IPS-NIHi11 (cell line): ENCODE results near the gene RET.

Experiments
- DNase-seq: peaks from one replicate; pipeline ENCODE4 v3.0.0; 2012; ENCODE audit warnings: mixed read lengths, low spot score

Gene RET

DNA sequence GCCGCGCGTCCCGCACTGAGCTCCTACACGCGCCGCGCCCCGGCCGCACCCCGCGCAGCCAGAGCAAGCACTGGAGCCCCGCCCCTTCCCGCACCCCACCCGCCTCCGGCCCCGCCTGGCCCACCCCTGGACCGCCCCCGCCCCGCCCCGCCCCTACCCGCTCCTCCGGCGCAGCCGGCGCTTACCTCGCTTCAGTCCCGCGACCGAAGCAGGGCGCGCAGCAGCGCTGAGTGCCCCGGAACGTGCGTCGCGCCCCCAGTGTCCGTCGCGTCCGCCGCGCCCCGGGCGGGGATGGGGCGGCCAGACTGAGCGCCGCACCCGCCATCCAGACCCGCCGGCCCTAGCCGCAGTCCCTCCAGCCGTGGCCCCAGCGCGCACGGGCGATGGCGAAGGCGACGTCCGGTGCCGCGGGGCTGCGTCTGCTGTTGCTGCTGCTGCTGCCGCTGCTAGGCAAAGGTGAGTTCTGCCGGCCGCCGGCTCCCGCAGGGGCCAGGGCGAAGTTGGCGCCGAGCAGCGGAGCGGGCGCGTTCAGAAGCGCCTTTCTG, at the start of gene RET:
Gene RET (plus strand): TSS at position 194 of the 545 bp plus-strand sequence. CDS start 190 bp downstream, at position 384.
- peak; percentile 95 for DNase-seq

DNA sequence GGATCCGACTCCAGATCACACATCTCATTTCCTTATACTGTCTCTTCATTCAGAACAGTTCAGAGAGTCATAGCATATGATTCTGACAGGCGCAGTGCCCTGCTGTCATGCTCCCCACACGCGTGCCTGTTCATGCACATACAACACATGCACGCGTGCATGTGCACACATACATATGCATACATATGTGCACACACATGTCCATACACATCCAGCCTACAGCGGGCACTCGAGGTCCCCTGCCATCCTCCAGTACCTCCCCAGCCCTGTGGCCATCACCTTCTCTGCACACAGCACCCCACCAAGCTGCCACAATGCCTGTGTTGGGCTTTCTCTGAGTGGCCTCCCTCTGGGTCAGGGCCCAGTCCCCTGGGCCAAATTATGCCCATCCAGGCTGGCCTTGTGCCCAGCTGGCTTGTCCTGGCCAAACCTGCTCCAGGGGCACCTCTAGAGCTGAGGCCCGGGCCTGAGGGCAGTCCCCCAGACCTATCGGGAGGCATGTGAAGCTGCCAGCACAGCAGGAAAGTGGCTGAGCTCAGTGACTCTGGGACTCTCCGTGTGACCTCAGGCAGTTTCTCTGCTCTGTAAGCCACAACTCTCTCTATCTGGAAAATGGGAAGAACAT, 49.4 kb upstream of the RET start:
- DNase-seq: no peak

DNA sequence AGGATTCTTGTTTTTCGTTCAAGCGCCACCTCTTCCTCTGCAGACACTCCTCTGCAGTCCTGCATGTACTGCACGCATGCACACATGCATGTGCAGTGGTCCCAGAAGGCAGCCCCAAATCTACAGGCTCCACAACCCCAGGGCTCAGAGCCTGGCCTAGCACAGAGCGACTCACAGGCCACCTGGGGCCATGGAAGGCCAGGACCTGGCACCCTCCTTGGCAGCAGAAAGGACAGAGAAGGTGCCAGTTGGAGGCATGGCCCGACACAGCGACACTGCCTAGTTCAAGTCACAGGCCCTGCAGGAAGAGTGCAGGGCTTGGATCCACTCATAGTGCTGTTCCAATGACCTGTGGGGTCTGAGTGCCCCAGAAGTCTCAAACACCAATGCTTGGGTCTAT, 48.7 kb upstream of the RET start:
- no peak for DNase-seq

- no peak for DNase-seq
Measured at GRCh38 chr10:43029043-43029442, 47.8 kb upstream of the RET start.

DNA sequence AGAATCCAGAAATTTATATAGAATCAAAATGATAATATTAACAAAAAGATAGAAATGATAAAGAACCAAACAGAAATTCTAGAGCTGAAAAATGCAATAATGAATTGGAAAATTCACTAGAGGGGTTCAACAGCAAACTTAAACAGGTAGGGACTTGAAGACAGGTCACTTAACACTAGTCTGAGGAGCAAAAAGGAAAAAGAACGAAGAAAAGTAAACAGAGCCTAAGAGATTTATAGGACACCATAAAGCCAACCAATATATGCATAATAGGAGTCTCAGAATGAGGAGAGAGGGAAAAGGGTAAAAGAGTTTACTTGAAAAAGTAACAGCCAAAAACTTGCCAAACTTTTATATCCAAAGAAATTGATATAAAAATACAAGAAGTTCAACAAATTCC, 44.3 kb upstream of the RET start:
- DNase-seq: no peak

- DNase-seq: no peak
Measured at GRCh38 chr10:43035800-43036199, 41.1 kb upstream of the RET start.

- DNase-seq: no peak
Measured at GRCh38 chr10:43036481-43037428, 40.1 kb upstream of the RET start.

GRCh38 chr10:43037440-43037839, 39.4 kb upstream of the RET start:
- no peak for DNase-seq

DNA sequence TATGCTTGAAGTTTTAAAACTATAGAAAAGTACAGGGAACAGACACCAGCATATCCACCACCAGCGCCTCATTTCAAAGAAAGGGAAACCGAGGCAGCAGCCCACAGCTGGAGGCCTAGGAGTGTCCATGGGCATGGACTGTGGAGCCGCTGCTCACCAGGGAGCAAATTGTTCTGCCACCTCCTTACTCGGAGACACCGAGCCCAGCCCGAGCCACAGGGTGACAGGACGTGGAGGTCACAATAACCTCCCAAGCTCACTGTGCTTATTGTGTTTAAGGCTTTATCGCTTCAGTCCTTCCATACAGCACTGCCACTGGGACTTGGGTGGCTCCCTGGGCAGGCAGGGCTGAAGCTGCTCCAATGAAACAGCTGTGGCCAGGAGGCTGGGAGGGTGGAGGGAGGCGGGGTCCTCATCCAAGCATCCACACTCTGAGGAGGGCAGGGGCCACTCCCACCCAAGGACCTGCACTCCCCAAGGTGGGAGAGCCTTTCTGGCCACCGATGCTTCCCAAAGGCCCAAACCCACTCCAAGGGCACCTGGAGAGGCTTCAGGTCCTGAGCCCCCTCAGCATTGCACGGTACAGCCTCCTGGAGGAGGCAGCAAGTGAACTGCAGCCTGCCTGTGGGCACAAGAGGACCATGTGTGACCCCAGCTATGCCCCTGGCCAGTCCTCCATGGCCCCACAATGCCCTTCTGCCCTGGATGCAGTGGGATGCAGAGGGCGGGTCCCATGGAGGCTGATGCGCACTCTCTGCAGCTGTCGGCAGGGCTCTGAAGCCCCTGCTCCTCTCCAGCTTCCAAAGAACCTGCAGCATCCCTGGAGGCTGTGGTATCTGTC, 38.7 kb upstream of the RET start:
- DNase-seq: peak; percentile 8

- DNase-seq: peak; percentile 18
Measured at GRCh38 chr10:43038783-43039623, 37.9 kb upstream of the RET start.

GRCh38 chr10:43039624-43040481, 37.0 kb upstream of the RET start:
- DNase-seq: peak; percentile 3

DNA sequence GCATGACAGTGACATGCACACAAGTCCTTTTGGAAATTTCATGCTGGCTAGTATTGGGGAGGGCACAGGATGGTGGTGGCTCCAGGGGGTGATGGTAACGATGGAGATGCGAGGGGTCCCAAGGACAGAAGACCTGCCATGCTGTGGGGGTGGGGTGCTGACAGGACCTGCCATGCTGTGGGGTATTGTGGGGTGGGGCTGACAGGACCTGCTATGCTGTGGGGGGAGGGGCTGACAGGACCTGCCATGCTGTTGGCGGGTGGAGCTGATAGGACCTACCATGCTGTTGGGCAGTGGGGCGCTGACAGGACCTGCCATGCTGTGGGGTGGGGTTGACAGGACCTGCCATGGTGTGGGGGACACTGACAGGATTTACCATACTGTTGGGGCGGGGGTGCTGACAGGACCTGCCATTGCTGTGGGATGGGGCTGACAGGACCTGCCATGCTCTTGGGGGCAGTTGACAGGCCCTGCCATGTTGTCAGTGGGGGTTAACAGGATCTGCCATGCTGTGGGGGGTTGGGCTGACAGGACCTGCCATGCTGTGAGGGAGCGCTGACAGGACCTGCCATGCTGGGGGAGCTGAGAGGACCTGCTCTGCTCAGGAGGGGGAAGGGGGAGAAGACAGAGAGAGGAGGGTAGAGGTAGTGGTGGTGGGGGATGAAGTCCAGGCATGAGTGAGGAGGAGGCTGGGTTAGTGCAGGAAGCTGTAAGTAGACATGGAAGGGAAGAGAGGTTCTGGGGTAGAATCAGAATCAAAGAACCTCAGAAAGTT, 36.2 kb upstream of the RET start:
- DNase-seq: peak; percentile 7

DNA sequence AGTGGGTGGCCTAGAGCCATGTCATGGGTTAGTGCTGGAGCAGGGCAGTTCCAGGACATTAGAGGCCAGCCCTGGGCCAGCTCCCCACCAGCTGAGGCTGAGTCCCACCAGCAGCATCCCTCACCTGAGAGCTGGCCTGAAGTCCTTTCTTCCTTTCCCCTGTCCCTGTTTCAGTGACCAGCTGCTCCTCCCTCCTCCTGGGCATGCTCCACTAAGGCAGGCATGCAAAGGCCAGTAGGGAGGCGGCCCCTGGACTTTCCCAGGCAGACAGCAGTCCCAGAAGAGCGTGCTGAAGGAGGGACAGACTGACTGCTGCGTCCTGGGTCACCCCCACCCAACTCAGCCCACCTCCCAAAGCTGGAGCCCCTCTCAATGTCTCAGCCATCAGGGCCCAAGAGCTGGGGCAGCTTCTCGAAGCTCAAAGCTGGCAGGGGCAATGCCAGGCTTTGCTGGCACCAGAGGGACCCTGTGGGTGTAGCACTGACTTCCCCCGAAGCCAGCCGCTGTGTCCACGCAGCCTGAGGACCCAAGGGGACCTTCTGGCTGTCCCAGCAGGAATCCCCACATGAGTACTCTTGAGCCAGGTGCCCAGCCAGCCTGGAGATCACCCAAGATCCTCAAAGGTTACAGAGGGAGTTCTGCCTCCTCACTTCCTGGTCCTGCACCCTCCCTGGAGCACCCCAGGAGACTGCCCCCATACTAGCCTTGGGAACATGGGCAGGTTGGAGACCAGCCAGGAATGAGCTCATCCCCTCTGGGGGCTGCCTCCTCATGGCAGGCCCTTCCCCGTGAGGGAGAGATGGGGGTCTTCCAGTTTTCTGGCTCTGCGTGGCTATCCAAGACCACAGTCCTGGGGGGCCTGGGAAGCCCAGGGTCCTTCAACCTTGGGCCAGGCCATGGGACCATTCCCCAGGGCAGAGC, 35.2 kb upstream of the RET start:
- DNase-seq: peak; percentile 7

DNA sequence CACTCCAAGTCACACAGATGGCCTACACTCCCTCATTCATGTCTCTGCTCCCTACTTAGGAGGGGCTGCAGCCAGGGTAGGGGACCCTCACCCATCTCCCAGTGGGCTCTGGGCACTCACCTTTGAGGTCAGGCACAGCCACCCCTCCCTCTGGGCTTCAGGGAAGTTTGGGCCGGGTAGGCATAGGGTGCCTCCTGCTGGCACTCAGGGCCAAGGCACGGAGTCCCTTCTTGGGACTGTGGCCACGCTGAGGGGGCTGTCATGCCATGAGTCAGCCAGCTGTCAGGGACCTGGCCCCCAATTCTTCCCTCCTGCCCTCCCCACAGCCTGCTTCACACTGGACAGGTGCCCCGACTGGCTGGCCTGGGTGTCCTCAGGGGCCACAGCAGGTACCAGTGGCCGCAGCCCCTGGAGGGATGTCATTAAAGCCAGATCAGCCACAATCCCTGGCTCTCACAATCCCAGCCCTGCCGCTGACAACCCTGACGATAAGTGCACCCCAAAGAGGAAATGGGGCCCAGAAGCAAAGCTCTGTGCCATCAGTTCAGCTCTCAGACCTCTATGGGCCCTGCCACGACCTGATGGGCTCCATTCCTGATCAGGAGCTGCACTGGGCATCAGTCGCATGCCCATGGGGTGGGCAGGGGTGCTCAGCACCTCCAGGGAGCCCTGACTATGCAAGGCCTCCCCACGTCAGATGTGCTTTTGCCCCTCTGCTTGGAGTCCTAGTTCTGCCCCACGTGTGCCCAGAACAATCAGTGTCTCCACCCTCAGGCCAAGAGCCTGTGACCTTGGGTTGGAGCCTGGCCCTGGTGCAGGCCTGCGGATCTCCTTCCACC, 34.1 kb upstream of the RET start:
- peak; percentile 68 for DNase-seq

DNA sequence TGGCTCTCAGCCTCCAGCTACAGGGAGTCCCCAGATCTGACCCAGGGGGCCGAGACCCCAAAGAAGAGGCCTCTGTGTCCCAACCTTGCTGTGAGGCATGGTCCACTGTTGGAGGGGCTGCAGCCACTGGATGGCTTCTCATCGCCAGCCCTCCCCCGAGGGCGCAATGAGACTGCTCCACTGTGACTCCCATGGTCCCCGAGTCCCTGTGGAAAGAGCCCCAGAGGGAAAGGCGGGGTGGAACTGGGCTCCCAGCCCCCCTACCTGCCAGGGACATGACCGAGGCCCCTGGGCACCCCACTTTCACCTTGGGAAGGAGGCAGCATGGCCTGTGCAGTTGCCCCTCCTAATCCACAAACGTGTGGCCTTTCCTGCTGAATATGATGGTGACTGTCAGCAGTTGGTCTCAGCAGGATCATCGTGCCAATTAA, 33.5 kb upstream of the RET start:
- peak; percentile 6 for DNase-seq

DNA sequence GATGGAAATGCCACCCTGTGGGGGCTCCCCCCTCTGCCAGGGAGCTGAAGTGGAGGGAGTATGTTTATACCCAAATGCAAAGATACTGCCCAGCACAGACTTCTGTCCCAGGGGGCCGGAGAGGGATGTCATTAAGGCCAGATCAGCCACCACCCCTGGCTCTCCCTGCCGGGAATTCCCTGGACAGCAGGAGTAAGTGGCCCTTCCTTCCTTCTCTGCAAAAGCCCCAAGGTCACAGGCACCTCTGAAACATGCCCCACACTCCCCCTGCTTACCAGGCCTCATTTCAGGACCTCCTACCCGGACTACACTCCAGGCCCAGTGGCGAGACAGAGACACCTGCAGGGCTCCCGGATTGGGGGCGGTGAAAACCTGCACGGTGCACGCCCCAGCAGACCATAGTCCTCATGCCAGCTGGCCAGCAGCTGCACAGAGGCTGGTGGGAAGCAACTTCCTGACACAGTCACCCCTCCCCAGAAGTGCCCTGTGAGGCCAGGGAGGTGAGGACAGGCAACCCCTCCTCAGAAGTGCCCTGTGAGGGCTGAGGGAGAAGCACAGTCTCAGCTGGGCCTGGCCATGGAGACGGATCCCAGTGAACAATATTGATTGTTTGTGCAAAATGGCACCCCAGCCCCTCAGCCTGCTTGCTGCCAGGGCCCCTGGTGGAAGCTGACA, 33.0 kb upstream of the RET start:
- peak; percentile 37 for DNase-seq

DNA sequence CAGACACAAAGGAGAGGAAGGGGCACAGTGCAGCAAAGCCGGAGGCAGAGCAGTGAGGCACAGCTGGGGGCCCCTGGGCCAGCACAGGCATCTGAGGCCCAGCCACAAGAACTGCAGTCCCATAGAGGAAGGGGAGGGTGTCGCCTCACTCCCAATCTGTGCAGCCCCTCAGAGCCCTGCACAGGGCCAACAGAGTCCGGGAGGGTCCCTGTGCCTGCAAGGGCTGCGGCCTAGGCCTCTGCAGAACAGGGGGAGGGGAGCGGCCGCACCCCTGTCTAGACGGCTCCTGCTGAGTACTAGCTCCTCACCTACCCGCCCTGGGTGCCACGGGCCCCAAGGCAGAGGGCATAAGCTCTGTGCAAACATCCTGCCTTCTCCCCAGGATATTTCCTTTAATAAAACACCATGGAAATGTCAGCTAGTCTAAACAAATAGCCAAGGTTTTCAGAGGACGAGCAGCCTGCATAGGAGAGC, 32.4 kb upstream of the RET start:
- no peak for DNase-seq
